WTC11 (cell line): ENCODE measurements around the gene GRK6. TPM values are rescaled to one million over a fixed set of nuclear protein-coding genes. Genes with fewer than 3 reads are reported as not detected.

Experiments used
- ATAC-seq: fragments of 200-7000 bp; cut with Tn5 transposase; 2 replicates; pipeline ENCODE4 v1.10.0; 2021; ENCODE audit warnings: mild to moderate bottlenecking, moderate library complexity
- CTCF ChIA-PET: fragments of 300-600 bp; sonication (Branson Sonifier 250); formaldehyde crosslinking; loops from one replicate; lab custom pipeline; 2021; ENCODE audit warnings: antibody characterized with exemption; lab: Charles Lee
- POLR2A ChIA-PET: fragments of 350-600 bp; sonication (Branson Sonifier 250); formaldehyde crosslinking; loops from one replicate; lab custom pipeline; 2021; ENCODE audit warnings: antibody characterized with exemption; lab: Charles Lee
- DNase-seq: peaks from one replicate; pipeline ENCODE4 v3.0.0; 2021; ENCODE audit warnings: low spot score
- H3K27ac Mint-ChIP-seq: 2 replicates; pipeline ENCODE4 v1.8.0; 2021; ENCODE audit warnings: mixed read lengths
- H3K27me3 Mint-ChIP-seq: 2 replicates; pipeline ENCODE4 v1.8.0; 2021; ENCODE audit warnings: low read depth, mild to moderate bottlenecking, moderate library complexity, mixed read lengths
- H3K36me3 Mint-ChIP-seq: 2 replicates; pipeline ENCODE4 v1.8.0; 2021; ENCODE audit warnings: mixed read lengths
- H3K4me1 Mint-ChIP-seq: 2 replicates; pipeline ENCODE4 v1.8.0; 2022; ENCODE audit warnings: mixed read lengths
- H3K4me3 Mint-ChIP-seq: 2 replicates; pipeline ENCODE4 v1.8.0; 2021; ENCODE audit warnings: mild to moderate bottlenecking, moderate library complexity, mixed read lengths
- H3K9me3 Mint-ChIP-seq: 2 replicates; pipeline ENCODE4 v1.8.0; 2021; ENCODE audit warnings: mixed read lengths
- CREM ChIP-seq: sonication (generic); formaldehyde crosslinking; IDR thresholded peaks from 2 replicates; pipeline ENCODE4 v1.8.1; 2022; ENCODE audit warnings: mild to moderate bottlenecking, missing genetic modification reagents, moderate library complexity
- ETV6 ChIP-seq: sonication (generic); formaldehyde crosslinking; IDR thresholded peaks from 2 replicates; pipeline ENCODE4 v1.8.1; 2022; ENCODE audit warnings: mild to moderate bottlenecking, missing genetic modification reagents
- KAT7 ChIP-seq: sonication (generic); formaldehyde crosslinking; IDR thresholded peaks from 2 replicates; pipeline ENCODE4 v1.8.1; 2023; ENCODE audit warnings: missing genetic modification reagents, mild to moderate bottlenecking, borderline replicate concordance
- MXD4 ChIP-seq: fragments of 250-450 bp; sonication (Bioruptor Pico); IDR thresholded peaks from 2 replicates; pipeline ENCODE4 v1.8.0; 2021; ENCODE audit warnings: mild to moderate bottlenecking, moderate library complexity, borderline replicate concordance
- NFATC4 ChIP-seq: fragments of 250-450 bp; sonication (Bioruptor Pico); IDR thresholded peaks from 2 replicates; pipeline ENCODE4 v1.9.0; 2021; ENCODE audit warnings: mild to moderate bottlenecking
- NFE2L1 ChIP-seq: sonication (generic); formaldehyde crosslinking; IDR thresholded peaks from 2 replicates; pipeline ENCODE4 v1.8.1; 2023; ENCODE audit warnings: missing genetic modification reagents
- NFYB ChIP-seq: sonication (generic); formaldehyde crosslinking; conservative IDR thresholded peaks from 2 replicates; pipeline ENCODE4 v1.8.0; 2022; ENCODE audit warnings: low read depth, missing genetic modification reagents
- NR2C2 ChIP-seq: sonication (generic); formaldehyde crosslinking; IDR thresholded peaks from 2 replicates; pipeline ENCODE4 v1.8.0; 2022; ENCODE audit warnings: mild to moderate bottlenecking, missing genetic modification reagents
- TEAD1 ChIP-seq: sonication (generic); formaldehyde crosslinking; IDR thresholded peaks from 2 replicates; pipeline ENCODE4 v1.8.0; 2022; ENCODE audit warnings: mild to moderate bottlenecking, missing genetic modification reagents
- USF1 ChIP-seq: sonication (generic); formaldehyde crosslinking; IDR thresholded peaks from 2 replicates; pipeline ENCODE4 v1.8.0; 2022; ENCODE audit warnings: mild to moderate bottlenecking, missing genetic modification reagents
- ZNF219 ChIP-seq: sonication (generic); formaldehyde crosslinking; IDR thresholded peaks from 2 replicates; pipeline ENCODE4 v1.8.0; 2023; ENCODE audit warnings: missing genetic modification reagents, mild to moderate bottlenecking, borderline replicate concordance
- ZNF232 ChIP-seq: sonication (generic); formaldehyde crosslinking; IDR thresholded peaks from 2 replicates; pipeline ENCODE4 v1.8.0; 2022; ENCODE audit warnings: mild to moderate bottlenecking, missing genetic modification reagents
- ZNF317 ChIP-seq: sonication (generic); formaldehyde crosslinking; IDR thresholded peaks from 2 replicates; pipeline ENCODE4 v1.8.1; 2023; ENCODE audit warnings: low read depth, mild to moderate bottlenecking, moderate library complexity, missing genetic modification reagents, borderline replicate concordance
- ZNF416 ChIP-seq: fragments of 250-450 bp; sonication (Bioruptor Pico); IDR thresholded peaks from 2 replicates; pipeline ENCODE4 v1.9.0; 2021; ENCODE audit warnings: mild to moderate bottlenecking, inconsistent platforms
- ZNF532 ChIP-seq: fragments of 250-450 bp; sonication (Bioruptor Pico); IDR thresholded peaks from 2 replicates; pipeline ENCODE4 v1.9.0; 2021; ENCODE audit warnings: mild to moderate bottlenecking, borderline replicate concordance
- ZNF671 ChIP-seq: fragments of 250-450 bp; sonication (Bioruptor Pico); IDR thresholded peaks from 2 replicates; pipeline ENCODE4 v1.8.0; 2021; ENCODE audit warnings: mild to moderate bottlenecking
- total RNA-seq: library from RNA; stranded (reverse); gene quantifications from 3 replicates; pipeline ENCODE4 v1.2.3, GENCODE V29; 2021
- TF ChIP-seq, protein P1 (sequence below): sonication (generic); formaldehyde crosslinking; IDR thresholded peaks from 2 replicates; pipeline ENCODE4 v1.8.1; 2023; ENCODE audit warnings: mild to moderate bottlenecking, missing genetic modification reagents, moderate library complexity
- TF ChIP-seq, protein P2 (sequence below): sonication (generic); formaldehyde crosslinking; IDR thresholded peaks from 2 replicates; pipeline ENCODE4 v1.8.1; 2023; ENCODE audit warnings: mild to moderate bottlenecking, moderate library complexity, missing genetic modification reagents
- TF ChIP-seq, protein P3 (sequence below): sonication (generic); formaldehyde crosslinking; IDR thresholded peaks from 2 replicates; pipeline ENCODE4 v1.8.0; 2023; ENCODE audit warnings: missing genetic modification reagents, mild to moderate bottlenecking, borderline replicate concordance
- TF ChIP-seq, protein P4 (sequence below): fragments of 250-450 bp; sonication (Bioruptor Pico); conservative IDR thresholded peaks from 2 replicates; pipeline ENCODE4 v1.9.0; 2021; ENCODE audit warnings: mild to moderate bottlenecking

GRK6 gene
- total RNA-seq, 1 experiment from 2014 or later, result 69.2 TPM

- ATAC-seq, result no peak
- H3K36me3 Mint-ChIP-seq, result no peaks in the 10 kb centered on the region
- TF ChIP-seq ZNF317 (CRISPR knock-in tag), result no peak
- TF ChIP-seq, protein P1, sequence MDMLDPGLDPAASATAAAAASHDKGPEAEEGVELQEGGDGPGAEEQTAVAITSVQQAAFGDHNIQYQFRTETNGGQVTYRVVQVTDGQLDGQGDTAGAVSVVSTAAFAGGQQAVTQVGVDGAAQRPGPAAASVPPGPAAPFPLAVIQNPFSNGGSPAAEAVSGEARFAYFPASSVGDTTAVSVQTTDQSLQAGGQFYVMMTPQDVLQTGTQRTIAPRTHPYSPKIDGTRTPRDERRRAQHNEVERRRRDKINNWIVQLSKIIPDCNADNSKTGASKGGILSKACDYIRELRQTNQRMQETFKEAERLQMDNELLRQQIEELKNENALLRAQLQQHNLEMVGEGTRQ (CRISPR knock-in tag), result no peak
- no peak for TF ChIP-seq ZNF219 (CRISPR knock-in tag)
- TF ChIP-seq, protein P2, sequence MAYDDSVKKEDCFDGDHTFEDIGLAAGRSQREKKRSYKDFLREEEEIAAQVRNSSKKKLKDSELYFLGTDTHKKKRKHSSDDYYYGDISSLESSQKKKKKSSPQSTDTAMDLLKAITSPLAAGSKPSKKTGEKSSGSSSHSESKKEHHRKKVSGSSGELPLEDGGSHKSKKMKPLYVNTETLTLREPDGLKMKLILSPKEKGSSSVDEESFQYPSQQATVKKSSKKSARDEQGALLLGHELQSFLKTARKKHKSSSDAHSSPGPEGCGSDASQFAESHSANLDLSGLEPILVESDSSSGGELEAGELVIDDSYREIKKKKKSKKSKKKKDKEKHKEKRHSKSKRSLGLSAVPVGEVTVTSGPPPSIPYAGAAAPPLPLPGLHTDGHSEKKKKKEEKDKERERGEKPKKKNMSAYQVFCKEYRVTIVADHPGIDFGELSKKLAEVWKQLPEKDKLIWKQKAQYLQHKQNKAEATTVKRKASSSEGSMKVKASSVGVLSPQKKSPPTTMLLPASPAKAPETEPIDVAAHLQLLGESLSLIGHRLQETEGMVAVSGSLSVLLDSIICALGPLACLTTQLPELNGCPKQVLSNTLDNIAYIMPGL, result no peak
- no peak for TF ChIP-seq ZNF232 (CRISPR knock-in tag)
- TF ChIP-seq, protein P3, sequence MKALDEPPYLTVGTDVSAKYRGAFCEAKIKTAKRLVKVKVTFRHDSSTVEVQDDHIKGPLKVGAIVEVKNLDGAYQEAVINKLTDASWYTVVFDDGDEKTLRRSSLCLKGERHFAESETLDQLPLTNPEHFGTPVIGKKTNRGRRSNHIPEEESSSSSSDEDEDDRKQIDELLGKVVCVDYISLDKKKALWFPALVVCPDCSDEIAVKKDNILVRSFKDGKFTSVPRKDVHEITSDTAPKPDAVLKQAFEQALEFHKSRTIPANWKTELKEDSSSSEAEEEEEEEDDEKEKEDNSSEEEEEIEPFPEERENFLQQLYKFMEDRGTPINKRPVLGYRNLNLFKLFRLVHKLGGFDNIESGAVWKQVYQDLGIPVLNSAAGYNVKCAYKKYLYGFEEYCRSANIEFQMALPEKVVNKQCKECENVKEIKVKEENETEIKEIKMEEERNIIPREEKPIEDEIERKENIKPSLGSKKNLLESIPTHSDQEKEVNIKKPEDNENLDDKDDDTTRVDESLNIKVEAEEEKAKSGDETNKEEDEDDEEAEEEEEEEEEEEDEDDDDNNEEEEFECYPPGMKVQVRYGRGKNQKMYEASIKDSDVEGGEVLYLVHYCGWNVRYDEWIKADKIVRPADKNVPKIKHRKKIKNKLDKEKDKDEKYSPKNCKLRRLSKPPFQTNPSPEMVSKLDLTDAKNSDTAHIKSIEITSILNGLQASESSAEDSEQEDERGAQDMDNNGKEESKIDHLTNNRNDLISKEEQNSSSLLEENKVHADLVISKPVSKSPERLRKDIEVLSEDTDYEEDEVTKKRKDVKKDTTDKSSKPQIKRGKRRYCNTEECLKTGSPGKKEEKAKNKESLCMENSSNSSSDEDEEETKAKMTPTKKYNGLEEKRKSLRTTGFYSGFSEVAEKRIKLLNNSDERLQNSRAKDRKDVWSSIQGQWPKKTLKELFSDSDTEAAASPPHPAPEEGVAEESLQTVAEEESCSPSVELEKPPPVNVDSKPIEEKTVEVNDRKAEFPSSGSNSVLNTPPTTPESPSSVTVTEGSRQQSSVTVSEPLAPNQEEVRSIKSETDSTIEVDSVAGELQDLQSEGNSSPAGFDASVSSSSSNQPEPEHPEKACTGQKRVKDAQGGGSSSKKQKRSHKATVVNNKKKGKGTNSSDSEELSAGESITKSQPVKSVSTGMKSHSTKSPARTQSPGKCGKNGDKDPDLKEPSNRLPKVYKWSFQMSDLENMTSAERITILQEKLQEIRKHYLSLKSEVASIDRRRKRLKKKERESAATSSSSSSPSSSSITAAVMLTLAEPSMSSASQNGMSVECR (CRISPR knock-in tag), result no peak
- no peak for TF ChIP-seq NR2C2 (CRISPR knock-in tag)
- TF ChIP-seq CREM (CRISPR knock-in tag), result no peak
- TF ChIP-seq, all 79 proteins: peak for 0
- peaks cover 84% of the 10 kb centered on the region for H3K27me3 Mint-ChIP-seq
- ChIA-PET CTCF (no interaction called here), POLR2A (no interaction called here)
- H3K9me3 Mint-ChIP-seq, result no peaks in the 10 kb centered on the region
- no peak overlapping the region for H3K27ac Mint-ChIP-seq
- no peaks in the 10 kb centered on the region for H3K4me1 Mint-ChIP-seq
- no peak for DNase-seq
- no peak overlapping the region for H3K4me3 Mint-ChIP-seq
Measured at GRCh38 chr5:177410575-177410974, 15.9 kb upstream of the GRK6 start.

GRCh38 chr5:177412603-177413233 lies 13.8 kb upstream of the GRK6 start:
- Mint-ChIP-seq H3K27ac (no peak overlapping the region), H3K27me3 (peaks cover 71% of the 10 kb centered on the region), H3K4me3 (no peak overlapping the region), H3K4me1 (no peaks in the 10 kb centered on the region), H3K36me3 (no peaks in the 10 kb centered on the region), H3K9me3 (no peaks in the 10 kb centered on the region)
- ChIA-PET CTCF (interaction anchor here (0.7 to 1.6 kb wide), 3 partner anchors 9 to 708 kb away, joined by 3 to 6 read pairs (median 4); no protein-coding TSS in a partner anchor), POLR2A (no interaction called here)
- ATAC-seq, result no peak
- no peak for DNase-seq
- TF ChIP-seq, protein P1 (CRISPR knock-in tag), result no peak
- TF ChIP-seq NFYB (CRISPR knock-in tag) (no peak), MXD4 (CRISPR knock-in tag) (no peak), KAT7 (CRISPR knock-in tag) (no peak), ZNF532 (no peak), ZNF671 (CRISPR knock-in tag) (no peak), ETV6 (no peak), TEAD1 (CRISPR knock-in tag) (no peak), NFATC4 (CRISPR knock-in tag) (no peak), USF1 (no peak), ZNF416 (CRISPR knock-in tag) (no peak), NFE2L1 (CRISPR knock-in tag) (no peak)
- TF ChIP-seq, protein P4, sequence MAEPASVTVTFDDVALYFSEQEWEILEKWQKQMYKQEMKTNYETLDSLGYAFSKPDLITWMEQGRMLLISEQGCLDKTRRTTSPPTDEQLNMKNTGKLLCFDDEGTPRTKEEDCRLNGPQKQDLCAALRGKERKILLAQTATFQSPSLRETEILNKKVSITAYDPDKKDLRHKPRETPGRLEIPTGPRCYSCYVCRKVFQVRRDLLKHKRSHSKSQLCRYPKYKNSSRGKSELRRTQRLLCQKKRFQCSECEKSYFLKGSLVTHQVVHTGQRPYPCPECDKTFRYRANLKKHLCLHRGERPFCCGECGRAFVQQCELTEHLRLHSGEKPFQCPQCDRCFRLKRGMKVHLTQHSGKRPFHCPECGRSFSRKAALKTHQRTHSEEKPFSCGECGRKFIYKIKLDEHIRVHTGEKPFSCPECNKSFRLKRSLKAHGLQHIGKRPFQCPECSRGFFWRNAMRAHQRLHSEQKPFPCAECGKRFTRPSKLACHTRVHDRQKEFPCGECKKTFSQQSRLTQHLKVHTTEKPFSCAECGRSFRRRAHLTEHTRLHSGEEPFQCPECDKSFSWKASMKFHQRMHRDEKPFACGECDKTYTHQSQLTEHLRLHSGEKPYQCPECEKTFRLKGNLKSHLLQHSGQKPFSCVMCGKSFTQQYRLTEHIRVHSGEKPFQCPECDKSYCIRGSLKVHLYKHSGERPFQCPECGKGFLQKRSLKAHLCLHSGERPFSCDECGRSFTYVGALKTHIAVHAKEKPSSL (CRISPR knock-in tag), result no peak
